ENCODE measurements around the gene CLIC3.

The CLIC3 gene

GRCh38 chr9:137018761-137019559, 22.6 kb upstream of the CLIC3 start:
- DNase-seq (ENCODE audit: low read depth) = no peak
- H3K4me3 ChIP-seq (ENCODE audit: low read depth, low read length) = no peak overlapping the region

GRCh38 chr9:137017791-137018497, 21.6 kb upstream of the CLIC3 start:
- no peak for DNase-seq (ENCODE audit: low read depth)
- H3K4me3 ChIP-seq (ENCODE audit: low read depth, low read length) = no peak overlapping the region

GRCh38 chr9:137017071-137017470, 20.7 kb upstream of the CLIC3 start:
- no peak for DNase-seq (ENCODE audit: low read depth)
- no peak overlapping the region for H3K4me3 ChIP-seq (ENCODE audit: low read depth, low read length)

- no peak for DNase-seq (ENCODE audit: low read depth)
These were observed 20.1 kb upstream of the CLIC3 start for GRCh38 chr9:137016436-137016835.

GRCh38 chr9:137015976-137016375, 19.6 kb upstream of the CLIC3 start:
- H3K4me3 ChIP-seq (ENCODE audit: low read depth, low read length) = no peak overlapping the region
- no peak for DNase-seq (ENCODE audit: low read depth)

More at GRCh38 chr9:137016436-137016835, 20.1 kb upstream of the CLIC3 start:
- no peak overlapping the region for H3K4me3 ChIP-seq (ENCODE audit: low read depth, low read length)

GRCh38 chr9:137015540-137015930, 19.2 kb upstream of the CLIC3 start:
- no peak overlapping the region for H3K4me3 ChIP-seq (ENCODE audit: low read depth, low read length)
- no peak for DNase-seq (ENCODE audit: low read depth)

- H3K4me3 ChIP-seq (ENCODE audit: low read depth, low read length) = no peak overlapping the region
- DNase-seq (ENCODE audit: low read depth) = no peak
These were observed 18.6 kb upstream of the CLIC3 start for GRCh38 chr9:137014776-137015539.

- DNase-seq (ENCODE audit: low read depth) = no peak
These were observed 17.8 kb upstream of the CLIC3 start for GRCh38 chr9:137014166-137014565.

GRCh38 chr9:137013571-137013940, 17.2 kb upstream of the CLIC3 start:
- no peak for DNase-seq (ENCODE audit: low read depth)

More at GRCh38 chr9:137014166-137014565, 17.8 kb upstream of the CLIC3 start:
- no peak overlapping the region for H3K4me3 ChIP-seq (ENCODE audit: low read depth, low read length)

GRCh38 chr9:137012694-137013570, 16.6 kb upstream of the CLIC3 start:
- DNase-seq (ENCODE audit: low read depth) = no peak
- H3K4me3 ChIP-seq (ENCODE audit: low read depth, low read length) = no peak overlapping the region

More at GRCh38 chr9:137013571-137013940, 17.2 kb upstream of the CLIC3 start:
- H3K4me3 ChIP-seq (ENCODE audit: low read depth, low read length) = no peak overlapping the region

GRCh38 chr9:137011907-137012675, 15.7 kb upstream of the CLIC3 start:
- no peak for DNase-seq (ENCODE audit: low read depth)
- no peak overlapping the region for H3K4me3 ChIP-seq (ENCODE audit: low read depth, low read length)

GRCh38 chr9:137011156-137011555, 14.8 kb upstream of the CLIC3 start:
- no peak overlapping the region for H3K4me3 ChIP-seq (ENCODE audit: low read depth, low read length)
- no peak for DNase-seq (ENCODE audit: low read depth)

- no peak for DNase-seq (ENCODE audit: low read depth)
- no peak overlapping the region for H3K4me3 ChIP-seq (ENCODE audit: low read depth, low read length)
These were observed 13.8 kb upstream of the CLIC3 start for GRCh38 chr9:137009938-137010732.

GRCh38 chr9:137009217-137009616, 12.8 kb upstream of the CLIC3 start:
- DNase-seq (ENCODE audit: low read depth) = no peak
- no peak overlapping the region for H3K4me3 ChIP-seq (ENCODE audit: low read depth, low read length)

- H3K4me3 ChIP-seq (ENCODE audit: low read depth, low read length) = no peak overlapping the region
- DNase-seq (ENCODE audit: low read depth) = no peak
These were observed 11.9 kb upstream of the CLIC3 start for GRCh38 chr9:137008312-137008711.

- DNase-seq (ENCODE audit: low read depth) = no peak
- H3K4me3 ChIP-seq (ENCODE audit: low read depth, low read length) = no peak overlapping the region
These were observed 11.5 kb upstream of the CLIC3 start for GRCh38 chr9:137007816-137008270.

GRCh38 chr9:137007108-137007815, 10.9 kb upstream of the CLIC3 start:
- DNase-seq (ENCODE audit: low read depth) = no peak
- H3K4me3 ChIP-seq (ENCODE audit: low read depth, low read length) = no peak overlapping the region

Data from skeletal muscle cell (primary cell).